Middle frontal gyrus (tissue), 1 donor: ENCODE data around the gene RNF217.
"Not testable (repeated sequence)": the region's sequence is repeated elsewhere in the genome, so short reads cannot be mapped to it uniquely, and the experiment has no call there.

ENCODE experiments used
- DNase-seq: peaks from one replicate; pipeline ENCODE4 v3.0.0-alpha.2; 2015; ENCODE audit warnings: low spot score; ENCODE audit errors: extremely low spot score

Gene RNF217

DNA sequence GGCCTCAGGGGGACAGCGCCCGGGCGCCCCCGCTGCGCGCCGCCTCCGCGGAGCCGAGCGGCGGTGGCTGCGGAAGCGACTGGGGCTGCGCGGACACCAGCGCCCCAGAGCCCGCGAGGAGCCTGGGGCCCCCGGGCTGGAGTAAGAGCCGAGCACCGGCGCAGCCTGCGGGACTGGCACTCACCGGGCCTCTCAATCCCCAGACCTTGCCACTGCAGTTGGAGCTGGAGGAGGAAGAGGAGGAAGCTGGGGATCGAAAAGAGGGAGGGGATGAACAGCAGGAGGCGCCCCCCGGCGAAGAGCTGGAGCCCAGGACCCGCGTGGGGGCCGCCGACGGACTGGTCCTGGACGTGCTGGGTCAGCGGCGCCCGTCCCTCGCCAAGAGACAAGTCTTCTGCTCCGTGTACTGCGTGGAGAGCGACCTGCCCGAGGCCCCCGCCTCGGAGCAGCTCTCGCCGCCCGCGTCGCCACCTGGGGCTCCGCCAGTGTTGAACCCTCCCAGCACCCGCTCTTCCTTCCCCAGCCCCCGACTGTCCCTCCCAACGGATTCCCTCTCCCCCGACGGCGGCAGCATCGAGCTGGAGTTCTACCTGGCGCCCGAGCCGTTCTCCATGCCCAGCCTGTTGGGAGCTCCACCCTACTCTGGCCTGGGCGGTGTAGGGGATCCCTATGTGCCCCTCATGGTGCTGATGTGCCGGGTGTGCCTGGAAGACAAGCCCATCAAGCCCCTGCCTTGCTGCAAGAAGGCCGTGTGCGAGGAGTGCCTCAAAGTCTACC, 590 bp downstream of the RNF217 start:
- DNase-seq, result peak; percentile 6

DNA sequence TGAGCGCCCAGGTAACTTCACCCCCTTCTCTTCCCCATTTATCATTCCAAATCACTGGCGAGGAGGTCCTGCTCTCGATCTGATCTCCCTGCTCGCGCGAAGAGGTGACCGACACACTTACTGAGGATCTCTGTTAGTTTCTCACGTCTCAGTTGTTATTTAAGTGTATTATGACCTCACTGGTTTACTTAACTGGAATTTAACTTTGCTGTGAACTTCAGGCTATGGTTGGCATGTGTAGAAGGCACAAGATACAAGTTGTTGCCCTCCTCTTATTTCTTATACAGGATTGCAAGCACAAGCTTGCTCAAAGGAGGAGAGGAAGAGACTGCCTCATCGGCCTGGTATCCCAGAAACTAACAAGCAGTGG, 1.2 kb downstream of the RNF217 start:
- no peak for DNase-seq

- DNase-seq, result no peak
Observed at GRCh38 chr6:124963831-124964763, 1.9 kb downstream of the RNF217 start.

- DNase-seq, result no peak
Observed at GRCh38 chr6:124964764-124965105, 2.5 kb downstream of the RNF217 start.

DNA sequence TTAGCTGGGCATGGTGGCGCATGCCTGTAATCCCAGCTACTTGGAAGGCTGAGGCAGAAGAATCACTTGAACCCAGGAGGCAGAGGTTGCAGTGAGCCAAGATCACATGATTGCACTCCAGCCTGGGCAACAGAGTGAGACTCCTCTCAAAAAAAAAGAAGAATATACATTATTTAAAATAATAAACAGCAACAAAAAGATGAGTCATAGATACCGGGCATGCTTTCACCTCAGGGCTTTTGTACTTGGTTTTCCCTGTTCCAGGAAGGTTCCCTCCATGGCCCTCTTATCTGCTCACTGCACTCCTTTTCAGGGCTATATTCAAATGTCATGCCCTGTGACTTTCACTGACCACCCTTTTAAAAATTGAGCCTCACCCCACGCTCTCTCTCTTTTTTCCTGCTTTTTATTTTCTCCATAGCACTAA, 3.2 kb downstream of the RNF217 start:
- DNase-seq, result not testable (repeated sequence)

- DNase-seq, result no peak
Observed at GRCh38 chr6:124967444-124967843, 5.2 kb downstream of the RNF217 start.

GRCh38 chr6:124968401-124968800, 6.2 kb downstream of the RNF217 start:
- no peak for DNase-seq

GRCh38 chr6:124970243-124970642, 8.0 kb downstream of the RNF217 start:
- DNase-seq, result no peak

GRCh38 chr6:124970763-124971162, 8.5 kb downstream of the RNF217 start:
- DNase-seq, result no peak

DNA sequence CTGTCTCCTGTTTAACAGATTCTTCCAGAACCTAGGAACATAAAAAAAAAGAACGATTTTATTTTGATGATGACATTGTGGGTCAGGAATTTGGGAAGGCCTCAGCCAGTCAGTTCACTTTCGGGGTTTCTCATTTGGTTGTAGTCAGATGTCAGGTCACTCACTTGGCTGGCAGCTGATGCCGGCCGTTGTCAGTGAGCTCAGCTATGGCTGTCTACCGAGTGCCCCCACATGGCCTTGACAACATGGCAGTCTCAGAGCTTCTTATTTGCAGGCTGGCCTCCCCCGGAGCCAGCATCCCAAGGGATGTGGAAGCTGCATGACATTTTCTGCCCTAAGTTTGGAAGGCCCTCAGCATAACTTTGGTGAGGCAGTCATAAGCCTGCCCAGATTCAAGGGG, 11.5 kb downstream of the RNF217 start:
- DNase-seq, result no peak

DNA sequence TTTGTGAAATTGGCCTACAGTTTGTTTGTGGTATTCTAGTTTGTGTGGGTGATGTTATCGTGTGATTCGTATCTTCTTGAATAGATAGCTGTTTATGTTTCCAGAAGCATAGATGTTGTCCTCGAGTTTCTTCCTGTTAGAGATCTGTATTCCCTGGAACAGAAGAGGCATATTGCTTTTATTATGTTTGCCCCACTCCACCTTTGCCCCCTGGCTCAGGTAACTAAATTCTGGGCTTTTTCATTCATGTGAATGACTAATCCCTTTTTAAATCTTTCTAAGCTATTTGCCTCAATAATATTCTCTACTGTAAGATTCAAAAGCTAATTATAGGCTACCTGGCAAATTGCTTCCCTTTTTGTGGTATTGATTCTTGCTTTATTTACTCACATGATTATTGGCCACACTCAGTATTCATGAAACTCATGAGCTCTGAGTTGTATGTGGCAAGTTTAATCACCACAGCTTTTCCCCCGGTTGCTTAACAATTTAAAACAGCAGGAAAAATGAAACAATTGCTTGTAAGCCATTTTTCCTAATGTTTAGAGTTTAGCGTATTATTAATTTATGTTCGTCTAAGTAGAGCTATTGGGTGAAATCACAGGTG, 12.6 kb downstream of the RNF217 start:
- DNase-seq, result no peak

GRCh38 chr6:124977067-124977908, 15.1 kb downstream of the RNF217 start:
- DNase-seq, result no peak

DNA sequence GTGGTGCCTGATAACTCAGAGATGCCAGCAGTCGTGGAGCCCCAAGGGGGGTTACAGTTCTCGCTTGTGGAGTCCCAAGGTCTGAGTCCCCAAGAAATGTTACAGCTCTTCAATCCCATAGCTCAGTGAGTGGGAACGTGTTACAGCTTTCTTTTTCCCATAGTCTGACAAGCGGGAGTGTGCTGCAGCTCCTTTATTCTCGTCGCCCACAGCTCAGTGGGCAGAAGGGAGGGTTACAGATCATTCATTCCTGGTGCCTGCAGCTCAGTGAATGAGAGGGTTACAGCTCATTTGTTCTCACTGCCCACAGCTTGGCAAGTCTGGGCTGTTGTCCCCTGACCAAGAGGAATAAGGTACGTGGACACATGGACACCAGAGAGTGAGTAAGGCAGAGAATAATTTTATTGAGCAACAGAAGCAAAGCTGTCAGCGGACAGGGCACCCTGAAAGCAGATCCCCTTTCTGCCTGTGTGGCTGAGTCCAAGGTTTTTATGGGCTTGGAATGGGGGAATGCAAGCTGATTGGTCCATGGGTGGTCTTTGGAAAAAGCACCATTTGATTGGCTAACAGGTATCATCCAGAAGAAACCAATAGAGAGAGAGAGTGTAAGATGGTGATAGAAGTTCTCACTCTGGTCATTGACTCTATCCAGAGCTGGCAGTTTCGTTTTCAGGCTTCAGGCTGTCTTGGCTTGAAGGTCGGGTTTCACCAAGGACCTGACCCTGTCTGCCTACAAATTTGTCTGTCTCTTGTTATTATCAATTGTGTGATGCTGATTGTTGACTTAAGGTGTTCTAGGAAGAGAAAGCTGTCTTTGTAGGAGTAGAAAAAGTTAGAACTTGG, 16.4 kb downstream of the RNF217 start:
- DNase-seq, result no peak

GRCh38 chr6:124979294-124979678, 17.0 kb downstream of the RNF217 start:
- DNase-seq, result no peak

- no peak for DNase-seq
Observed at GRCh38 chr6:124982669-124983068, 20.4 kb downstream of the RNF217 start.

DNA sequence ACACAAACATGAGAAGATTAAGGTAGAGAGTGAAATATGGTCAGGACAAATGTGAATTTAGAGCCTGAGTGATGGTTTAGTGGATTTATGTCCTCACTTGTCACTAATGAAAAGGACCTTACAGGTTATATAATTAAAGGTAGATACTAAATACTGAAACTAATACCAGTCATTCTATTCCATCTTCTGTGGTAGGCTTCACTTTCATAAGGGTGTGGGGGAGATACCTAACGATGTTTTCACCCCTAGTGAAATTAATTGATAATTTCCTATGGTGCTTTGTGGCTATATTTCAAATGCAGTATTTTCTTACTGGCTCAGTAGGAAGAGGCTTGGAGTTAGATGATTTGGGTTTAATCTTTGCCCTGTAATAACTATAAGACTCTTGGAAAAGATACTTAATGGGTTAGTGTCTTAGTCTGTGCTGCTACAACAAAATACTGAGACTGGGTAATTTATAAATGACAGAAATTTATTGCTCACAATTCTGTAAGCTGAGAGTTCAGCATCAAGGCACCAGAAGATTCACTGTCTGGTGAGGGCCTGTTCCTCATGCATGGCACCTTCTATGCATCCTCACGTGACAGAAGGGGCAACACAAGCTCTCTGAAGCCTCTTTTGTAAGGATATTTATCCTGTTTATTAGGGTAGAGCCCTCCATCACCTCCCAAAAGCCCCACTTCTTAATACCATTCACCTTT, 21.3 kb downstream of the RNF217 start:
- no peak for DNase-seq

DNA sequence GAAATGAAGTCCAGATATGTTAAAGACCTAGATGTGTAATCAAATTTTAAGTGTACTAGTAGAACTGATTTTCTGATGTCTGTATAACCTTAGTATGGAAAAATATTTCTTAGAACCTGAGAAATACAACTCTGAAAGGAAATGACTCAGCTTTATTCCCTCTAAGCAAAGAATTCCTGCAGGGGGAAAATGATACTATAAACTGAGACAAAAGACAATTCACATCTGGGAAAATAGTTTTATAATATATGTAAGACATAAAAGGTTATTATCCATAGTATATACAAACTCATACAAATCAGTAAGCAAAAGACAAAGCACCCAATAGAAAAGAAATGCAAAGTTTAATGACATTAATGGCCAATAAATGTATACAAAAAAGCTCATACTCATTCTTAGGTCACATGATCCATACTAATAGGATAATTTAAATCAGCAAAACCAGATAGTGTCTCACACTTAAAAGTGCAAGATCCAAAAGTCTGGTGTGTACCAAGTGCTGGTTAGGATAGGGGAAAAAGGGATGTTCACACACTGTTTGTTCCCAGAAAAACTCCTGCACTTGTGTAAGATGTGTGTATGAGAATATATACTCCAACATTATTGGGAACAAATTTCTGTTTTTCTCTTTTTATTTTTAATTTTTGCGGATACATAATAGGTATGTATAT, 22.6 kb downstream of the RNF217 start:
- no peak for DNase-seq

GRCh38 chr6:124986164-124986563, 23.9 kb downstream of the RNF217 start:
- DNase-seq, result no peak

- no peak for DNase-seq
Observed at GRCh38 chr6:124987291-124987690, 25.1 kb downstream of the RNF217 start.
